ENCODE data around the gene RTL10.

- TF ChIP-seq CTCF (IDR thresholded peaks at IDR 0.05) (no peak), EZH2 (IDR thresholded peaks at IDR 0.05; ENCODE audit: borderline replicate concordance, insufficient read depth, low read depth, low read length, poor library complexity, severe bottlenecking) (no peak)
Observed at GRCh38 chr22:19834599-19834998, 20.1 kb downstream of the RTL10 start.

All from B cell (primary cell).